ENCODE measurements around the gene ANKRD24. TPM values are rescaled to one million over a fixed set of nuclear protein-coding genes. Genes with fewer than 3 reads are reported as not detected.
"Not testable (repeated sequence)": the region's sequence is repeated elsewhere in the genome, so short reads cannot be mapped to it uniquely, and the experiment has no call there.

The ANKRD24 gene
- total RNA-seq, 1 donor from 2014 or later: 0.15 TPM

DNA sequence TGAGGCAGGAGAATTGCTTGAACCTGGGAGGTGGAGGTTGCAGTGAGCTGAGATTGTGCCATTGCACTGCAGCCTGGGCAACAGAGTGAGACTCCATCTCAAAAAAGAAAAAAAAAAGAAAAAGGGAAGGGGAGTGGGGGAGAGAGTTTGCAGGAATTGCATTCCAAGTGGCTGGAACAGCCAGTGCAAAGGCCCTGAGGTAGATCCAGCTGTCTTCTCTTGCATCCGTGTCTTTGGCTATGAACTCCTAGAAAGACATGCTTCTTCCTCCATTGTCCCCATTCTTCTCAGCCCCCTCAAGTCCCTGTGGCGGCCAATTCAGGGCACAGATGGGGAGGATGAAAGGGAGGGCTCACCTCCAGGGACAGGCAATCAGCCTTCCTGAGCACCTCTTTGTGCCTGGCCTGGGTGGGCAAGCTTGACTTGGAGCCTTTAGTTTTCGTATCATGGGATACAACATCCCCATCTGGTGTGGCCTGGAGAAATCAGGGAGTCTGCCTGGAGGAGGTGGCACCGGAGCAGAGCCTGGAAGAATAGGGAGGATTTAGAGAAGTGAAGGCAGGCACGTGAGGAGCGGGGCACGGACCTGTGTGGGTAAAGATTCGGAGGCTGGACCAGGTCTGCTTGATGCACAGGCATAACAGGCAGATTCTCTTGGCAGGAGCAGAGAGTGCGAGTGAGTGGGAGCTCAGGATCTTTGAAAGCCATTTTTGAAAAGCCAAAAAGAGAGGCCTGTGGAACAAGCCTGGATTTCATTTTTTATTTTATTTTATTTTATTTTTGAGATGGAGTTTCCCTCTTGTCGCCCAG is 5.0 kb downstream of the ANKRD24 start:
- Histone ChIP-seq H3K36me3 (no peaks in the 10 kb centered on the region), H3K4me1 (no peaks in the 10 kb centered on the region), H3K27ac (no peak overlapping the region), H3F3A (ENCODE audit: low read depth) (peaks cover 6% of the 10 kb centered on the region), H3K9me3 (ENCODE audit: low read depth) (no peaks in the 10 kb centered on the region), H2AFZ (replicated peaks) (no peak overlapping the region), H3K4me2 (no peak overlapping the region), H3K27me3 (no peaks in the 10 kb centered on the region), H3K9ac (no peak overlapping the region), H3K4me3 (no peak overlapping the region), H4K20me1 (ENCODE audit: low read depth) (no peaks in the 10 kb centered on the region), H3K79me2 (ENCODE audit: low read depth) (no peaks in the 10 kb centered on the region)
- H3K27me3 Mint-ChIP-seq (ENCODE audit: insufficient read depth, low read depth): peaks cover 14% of the 10 kb centered on the region
- H3K36me3 Mint-ChIP-seq: no peaks in the 10 kb centered on the region
- H3K27ac Mint-ChIP-seq: no peak overlapping the region
- no peaks in the 10 kb centered on the region for H3K9me3 Mint-ChIP-seq
- peaks cover 7% of the 10 kb centered on the region for H3K4me1 Mint-ChIP-seq
- H3K4me3 Mint-ChIP-seq: no peak overlapping the region
- no peak for DNase-seq (ENCODE audit: low spot score)
- TF ChIP-seq EZH2phosphoT487 (IDR thresholded peaks at IDR 0.05) (no peak), EZH2 (IDR thresholded peaks at IDR 0.05) (no peak)
- TF ChIP-seq, protein P1, sequence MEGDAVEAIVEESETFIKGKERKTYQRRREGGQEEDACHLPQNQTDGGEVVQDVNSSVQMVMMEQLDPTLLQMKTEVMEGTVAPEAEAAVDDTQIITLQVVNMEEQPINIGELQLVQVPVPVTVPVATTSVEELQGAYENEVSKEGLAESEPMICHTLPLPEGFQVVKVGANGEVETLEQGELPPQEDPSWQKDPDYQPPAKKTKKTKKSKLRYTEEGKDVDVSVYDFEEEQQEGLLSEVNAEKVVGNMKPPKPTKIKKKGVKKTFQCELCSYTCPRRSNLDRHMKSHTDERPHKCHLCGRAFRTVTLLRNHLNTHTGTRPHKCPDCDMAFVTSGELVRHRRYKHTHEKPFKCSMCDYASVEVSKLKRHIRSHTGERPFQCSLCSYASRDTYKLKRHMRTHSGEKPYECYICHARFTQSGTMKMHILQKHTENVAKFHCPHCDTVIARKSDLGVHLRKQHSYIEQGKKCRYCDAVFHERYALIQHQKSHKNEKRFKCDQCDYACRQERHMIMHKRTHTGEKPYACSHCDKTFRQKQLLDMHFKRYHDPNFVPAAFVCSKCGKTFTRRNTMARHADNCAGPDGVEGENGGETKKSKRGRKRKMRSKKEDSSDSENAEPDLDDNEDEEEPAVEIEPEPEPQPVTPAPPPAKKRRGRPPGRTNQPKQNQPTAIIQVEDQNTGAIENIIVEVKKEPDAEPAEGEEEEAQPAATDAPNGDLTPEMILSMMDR (IDR thresholded peaks at IDR 0.05): no peak

DNA sequence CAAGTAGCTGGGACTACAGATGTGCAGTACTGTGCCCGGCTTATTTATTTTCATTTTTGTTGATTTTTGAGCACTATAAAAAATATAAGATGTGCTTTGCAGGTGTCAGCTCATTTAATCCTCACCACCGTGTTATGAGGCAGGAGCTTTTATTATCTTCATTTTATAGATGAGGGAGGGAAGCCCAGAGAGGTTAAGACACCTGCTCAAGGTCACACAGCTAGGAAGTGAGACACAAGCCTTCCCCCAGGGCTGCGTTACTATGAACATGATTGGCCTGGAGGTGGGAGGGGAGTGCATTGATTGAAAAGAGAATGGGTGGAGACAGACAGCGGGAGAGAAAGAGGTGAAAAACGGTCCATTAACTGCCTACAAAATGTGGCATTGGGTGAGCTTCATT is 7.2 kb downstream of the ANKRD24 start:
- Histone ChIP-seq H3K79me2 (ENCODE audit: low read depth) (no peaks in the 10 kb centered on the region), H3K27me3 (peaks cover 9% of the 10 kb centered on the region), H3F3A (ENCODE audit: low read depth) (peaks cover 6% of the 10 kb centered on the region), H3K4me3 (no peak overlapping the region), H3K4me2 (no peak overlapping the region), H3K4me1 (no peaks in the 10 kb centered on the region), H4K20me1 (ENCODE audit: low read depth) (no peaks in the 10 kb centered on the region), H3K27ac (no peak overlapping the region), H3K9ac (no peak overlapping the region), H2AFZ (replicated peaks) (no peak overlapping the region), H3K9me3 (ENCODE audit: low read depth) (no peaks in the 10 kb centered on the region), H3K36me3 (no peaks in the 10 kb centered on the region)
- no peak for DNase-seq (ENCODE audit: low spot score)
- H3K4me1 Mint-ChIP-seq: peaks cover 11% of the 10 kb centered on the region
- no peaks in the 10 kb centered on the region for H3K36me3 Mint-ChIP-seq
- TF ChIP-seq EZH2phosphoT487 (IDR thresholded peaks at IDR 0.05) (no peak), EZH2 (IDR thresholded peaks at IDR 0.05) (no peak)
- TF ChIP-seq, protein P1 (IDR thresholded peaks at IDR 0.05): no peak
- H3K27me3 Mint-ChIP-seq (ENCODE audit: insufficient read depth, low read depth): peaks cover 21% of the 10 kb centered on the region
- H3K27ac Mint-ChIP-seq: no peak overlapping the region
- no peaks in the 10 kb centered on the region for H3K9me3 Mint-ChIP-seq
- H3K4me3 Mint-ChIP-seq: no peak overlapping the region

DNA sequence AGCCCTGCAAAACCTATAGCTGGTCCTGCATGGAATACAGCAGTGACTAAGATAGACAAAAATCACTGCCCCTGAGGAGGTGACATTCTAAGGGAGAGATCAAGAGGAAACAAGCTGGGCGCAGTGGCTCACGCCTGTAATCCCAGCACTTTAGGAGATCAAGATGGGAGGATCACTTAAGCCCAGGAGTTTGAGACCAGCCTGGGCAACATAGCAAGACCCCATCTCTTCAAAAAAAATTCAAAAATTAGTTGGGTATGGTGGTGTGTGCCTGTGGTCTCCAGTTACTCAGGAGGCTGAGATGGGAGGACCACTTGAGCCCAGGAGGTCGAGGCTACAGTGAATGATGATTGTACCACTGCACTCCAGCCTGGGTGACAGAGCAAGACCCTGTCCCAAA is 10.0 kb downstream of the ANKRD24 start:
- Mint-ChIP-seq H3K27me3 (ENCODE audit: insufficient read depth, low read depth) (peaks cover 24% of the 10 kb centered on the region), H3K4me1 (peaks cover 12% of the 10 kb centered on the region)
- not testable (repeated sequence) for H3K9me3 ChIP-seq (ENCODE audit: low read depth); H3K36me3 ChIP-seq; H3K36me3 Mint-ChIP-seq; DNase-seq (ENCODE audit: low spot score); H3K4me2 ChIP-seq; H3K4me1 ChIP-seq; H3K27ac Mint-ChIP-seq; H3K9me3 Mint-ChIP-seq; H3K4me3 ChIP-seq; H3K4me3 Mint-ChIP-seq; H4K20me1 ChIP-seq (ENCODE audit: low read depth); H3F3A ChIP-seq (ENCODE audit: low read depth); H3K27ac ChIP-seq; H3K9ac ChIP-seq; H3K79me2 ChIP-seq (ENCODE audit: low read depth); H2AFZ ChIP-seq (replicated peaks)
- peaks cover 36% of the 10 kb centered on the region for H3K27me3 ChIP-seq

DNA sequence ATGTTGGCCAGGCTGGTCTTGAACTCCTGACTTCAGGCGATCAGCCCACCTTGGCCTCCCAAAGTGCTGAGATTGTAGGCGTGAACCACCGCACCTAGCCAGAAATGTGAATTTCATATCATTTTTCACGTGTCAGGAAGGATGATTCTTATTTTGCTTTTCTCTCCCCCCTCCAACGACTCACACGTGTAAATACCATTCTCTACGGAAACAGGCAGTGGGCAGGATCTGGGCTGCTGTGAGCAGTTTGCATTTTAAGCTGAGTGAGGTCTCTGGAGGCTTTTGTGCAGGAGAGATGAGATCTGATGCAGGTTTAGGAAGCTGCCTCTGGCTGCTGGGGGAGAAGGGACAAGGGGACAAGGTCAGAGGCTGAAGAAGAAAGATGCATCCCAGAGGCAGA is 11.9 kb downstream of the ANKRD24 start:
- Histone ChIP-seq H3F3A (ENCODE audit: low read depth) (peaks cover 14% of the 10 kb centered on the region), H3K9ac (no peak overlapping the region), H3K79me2 (ENCODE audit: low read depth) (no peaks in the 10 kb centered on the region), H3K27ac (no peak overlapping the region), H3K4me2 (no peak overlapping the region), H4K20me1 (ENCODE audit: low read depth) (no peaks in the 10 kb centered on the region), H3K9me3 (ENCODE audit: low read depth) (no peaks in the 10 kb centered on the region), H3K4me3 (no peak overlapping the region), H3K4me1 (no peaks in the 10 kb centered on the region), H3K27me3 (peaks cover 54% of the 10 kb centered on the region), H2AFZ (replicated peaks) (no peak overlapping the region), H3K36me3 (no peaks in the 10 kb centered on the region)
- H3K36me3 Mint-ChIP-seq: peaks cover 2% of the 10 kb centered on the region
- H3K4me1 Mint-ChIP-seq: peaks cover 12% of the 10 kb centered on the region
- H3K9me3 Mint-ChIP-seq: peaks cover 8% of the 10 kb centered on the region
- no peak overlapping the region for H3K27ac Mint-ChIP-seq
- H3K27me3 Mint-ChIP-seq (ENCODE audit: insufficient read depth, low read depth): peaks cover 30% of the 10 kb centered on the region
- DNase-seq (ENCODE audit: low spot score): no peak
- TF ChIP-seq EZH2 (IDR thresholded peaks at IDR 0.05) (no peak), EZH2phosphoT487 (IDR thresholded peaks at IDR 0.05) (no peak)
- TF ChIP-seq, protein P1 (IDR thresholded peaks at IDR 0.05): no peak
- no peak overlapping the region for H3K4me3 Mint-ChIP-seq

All from neural progenitor cell (in vitro differentiated cells).